HEK293 (cell line): ENCODE data around the gene IFT80.

ENCODE experiments used
- CTCF ChIA-PET: fragments of 350-600 bp; formaldehyde crosslinking; extraction: SDS; loops from one replicate; lab custom pipeline; 2021; ENCODE audit warnings: antibody characterized with exemption; lab: Yijun Ruan, JAX
- POLR2A ChIA-PET: fragments of 300-600 bp; formaldehyde crosslinking; extraction: SDS; loops from one replicate; lab custom pipeline; 2020; ENCODE audit warnings: antibody characterized with exemption, inconsistent platforms; lab: Yijun Ruan, JAX
- H3K27ac ChIP-seq: fragments of 200-500 bp; sonication (Bioruptor generic); 2 replicates; pipeline ENCODE4 v1.5.1; 2014; ENCODE audit warnings: low read depth, low read length, control low read depth, inconsistent platforms; ENCODE audit errors: extremely low read depth
- H3K36me3 ChIP-seq, 2 experiments: fragments of 200-500 bp in 1 of 2; sonication (Bioruptor generic) in 1 of 2; 1 replicate in 1 of 2; 2 replicates in 1 of 2; pipeline ENCODE4 v1.5.1; 2014 to 2017; ENCODE audit warnings: inconsistent platforms in 2 of 2, low read length in 2 of 2; ENCODE audit not compliant: control insufficient read depth in 2 of 2, insufficient read depth in 1 of 2
- H3K4me1 ChIP-seq: fragments of 200-500 bp; sonication (Bioruptor generic); 2 replicates; pipeline ENCODE4 v1.5.1; 2014; ENCODE audit warnings: mild to moderate bottlenecking, low read length, inconsistent platforms; ENCODE audit not compliant: control insufficient read depth, insufficient read depth
- H3K4me3 ChIP-seq: 2 replicates; pipeline ENCODE4 v1.5.1; 2011; ENCODE audit warnings: low read depth, mild to moderate bottlenecking, control low read depth, low read length, moderate library complexity
- H3K9me3 ChIP-seq: fragments of 200-500 bp; sonication (Bioruptor generic); 2 replicates; pipeline ENCODE4 v1.5.1; 2014; ENCODE audit warnings: low read depth, low read length, inconsistent platforms; ENCODE audit not compliant: control insufficient read depth, insufficient read depth
- BCL11B ChIP-seq: fragments of 450-650 bp; formaldehyde crosslinking; IDR thresholded peaks from 2 replicates; pipeline ENCODE4 v1.5.1; 2016; ENCODE audit warnings: low read depth, missing biosample characterization, missing genetic modification characterization
- BCL6B ChIP-seq: fragments of 450-650 bp; formaldehyde crosslinking; IDR thresholded peaks from 2 replicates; pipeline ENCODE4 v1.5.1; 2017; ENCODE audit warnings: missing biosample characterization, missing genetic modification characterization
- GLIS1 ChIP-seq: fragments of 450-650 bp; formaldehyde crosslinking; IDR thresholded peaks from 2 replicates; pipeline ENCODE4 v1.5.1; 2016; ENCODE audit warnings: missing biosample characterization, missing genetic modification characterization
- KLF16 ChIP-seq: fragments of 450-650 bp; formaldehyde crosslinking; IDR thresholded peaks from 2 replicates; pipeline ENCODE4 v1.5.1; 2017; ENCODE audit warnings: missing biosample characterization, missing genetic modification characterization
- KLF7 ChIP-seq: fragments of 450-650 bp; formaldehyde crosslinking; IDR thresholded peaks from 2 replicates; pipeline ENCODE4 v1.5.1; 2016; ENCODE audit warnings: missing biosample characterization, missing genetic modification characterization, borderline replicate concordance
- MZF1 ChIP-seq: fragments of 450-650 bp; formaldehyde crosslinking; IDR thresholded peaks from 2 replicates; pipeline ENCODE4 v1.5.1; 2017; ENCODE audit warnings: missing biosample characterization, missing genetic modification characterization, borderline replicate concordance
- ZNF2 ChIP-seq: fragments of 450-650 bp; formaldehyde crosslinking; IDR thresholded peaks from 2 replicates; pipeline ENCODE4 v1.5.1; 2016; ENCODE audit warnings: missing biosample characterization, missing genetic modification characterization
- ZNF280D ChIP-seq: fragments of 450-650 bp; formaldehyde crosslinking; IDR thresholded peaks from 2 replicates; pipeline ENCODE4 v1.5.1; 2016; ENCODE audit warnings: missing biosample characterization, missing genetic modification characterization
- ZNF37A ChIP-seq: fragments of 450-650 bp; IDR thresholded peaks from 2 replicates; pipeline ENCODE4 v1.5.1; 2018; ENCODE audit warnings: missing biosample characterization, missing genetic modification characterization
- ZNF473 ChIP-seq: fragments of 450-650 bp; formaldehyde crosslinking; IDR thresholded peaks from 2 replicates; pipeline ENCODE4 v1.5.1; 2017; ENCODE audit warnings: missing biosample characterization, missing genetic modification characterization
- ZNF529 ChIP-seq: fragments of 450-650 bp; formaldehyde crosslinking; IDR thresholded peaks from 2 replicates; pipeline ENCODE4 v1.5.1; 2017; ENCODE audit warnings: missing genetic modification characterization, missing biosample characterization; ENCODE audit not compliant: insufficient replicate concordance
- ZNF624 ChIP-seq: fragments of 450-650 bp; formaldehyde crosslinking; IDR thresholded peaks from 2 replicates; pipeline ENCODE4 v1.5.1; 2017; ENCODE audit warnings: missing biosample characterization, missing genetic modification characterization
- ZSCAN18 ChIP-seq: fragments of 450-650 bp; formaldehyde crosslinking; IDR thresholded peaks from 2 replicates; pipeline ENCODE4 v1.5.1; 2016; ENCODE audit warnings: missing biosample characterization, missing genetic modification characterization
- ZSCAN5A ChIP-seq: fragments of 450-650 bp; formaldehyde crosslinking; IDR thresholded peaks from 2 replicates; pipeline ENCODE4 v1.5.1; 2016; ENCODE audit warnings: missing biosample characterization, missing genetic modification characterization

Gene IFT80

GRCh38 chr3:160210341-160210740, 188.7 kb downstream of the IFT80 start:
- Histone ChIP-seq H3K4me3 (no peak overlapping the region), H3K36me3 (no peaks in the 10 kb centered on the region), H3K9me3 (no peaks in the 10 kb centered on the region), H3K27ac (no peak overlapping the region), H3K4me1 (no peaks in the 10 kb centered on the region)
- ChIA-PET POLR2A (no interaction called here), CTCF (interaction anchor here (0.7 to 1.8 kb wide), 8 partner anchors 8 to 178 kb away, joined by 3 to 7 read pairs (median 3); no protein-coding TSS in a partner anchor)
- TF ChIP-seq KLF16 (no peak), BCL6B (tag by site-specific recombination) (no peak), ZNF529 (tag by site-specific recombination) (no peak), BCL11B (tag by site-specific recombination) (no peak), MZF1 (tag by site-specific recombination) (no peak), ZSCAN18 (no peak), ZNF2 (no peak), KLF7 (tag by site-specific recombination) (no peak), ZNF280D (no peak), GLIS1 (tag by site-specific recombination) (no peak), ZNF473 (no peak), ZNF37A (no peak), ZNF624 (no peak), ZSCAN5A (tag by site-specific recombination) (no peak)
